Gastroesophageal sphincter (tissue), 4 donors: Measurements from ENCODE around the gene BANF2. TPM values are rescaled to one million over a fixed set of nuclear protein-coding genes. Genes with fewer than 3 reads are reported as not detected.

Source experiments
- ATAC-seq: fragments of 150-250 bp; one replicate; pipeline ENCODE4 v1.9.1; 2016; ENCODE audit warnings: mild to moderate bottlenecking, moderate library complexity
- H3K27ac ChIP-seq, 4 donors: fragments of 200-600 bp; sonication (generic) in 3 of 4; 1 replicate in 3 of 4; 2 replicates in 1 of 4; pipeline ENCODE4 v1.5.1; 2016 to 2019
- H3K27me3 ChIP-seq: fragments of 200-600 bp; sonication (generic); one replicate; pipeline ENCODE4 v1.5.1; 2019
- H3K36me3 ChIP-seq, 2 donors: fragments of 200-600 bp; sonication (generic); one replicate each; pipeline ENCODE4 v1.5.1; 2019; ENCODE audit warnings: control low read depth in 1 of 2
- H3K4me1 ChIP-seq, 3 donors: fragments of 200-600 bp; sonication (generic); 1 replicate in 2 of 3; 2 replicates in 1 of 3; pipeline ENCODE4 v1.5.1; 2016 to 2019; ENCODE audit warnings: control low read depth in 2 of 3
- H3K4me3 ChIP-seq, 2 donors: fragments of 200-600 bp; sonication (generic); one replicate each; pipeline ENCODE4 v1.5.1; 2019; ENCODE audit warnings: mild to moderate bottlenecking in 1 of 2, moderate library complexity in 1 of 2
- H3K9me3 ChIP-seq, 3 donors: fragments of 200-600 bp; sonication (generic); one replicate each; pipeline ENCODE4 v1.5.1; 2017 to 2019; ENCODE audit warnings: control low read depth in 2 of 3
- EP300 ChIP-seq: sonication (generic); formaldehyde crosslinking; IDR thresholded peaks from one replicate; pipeline ENCODE4 v1.6.1; 2017; ENCODE audit warnings: antibody characterized with exemption, mild to moderate bottlenecking
- POLR2A ChIP-seq, 2 donors: fragments of 450-650 bp; IDR thresholded peaks; one replicate each; pipeline ENCODE4 v1.6.1; 2017; ENCODE audit warnings: antibody characterized with exemption in 2 of 2, mild to moderate bottlenecking in 2 of 2, moderate library complexity in 1 of 2
- POLR2AphosphoS5 ChIP-seq: sonication (generic); formaldehyde crosslinking; IDR thresholded peaks from one replicate; pipeline ENCODE4 v1.6.1; 2017; ENCODE audit warnings: antibody characterized with exemption
- WGBS, 2 donors: methylation state at CpG; one replicate each; pipeline ENCODE4 v1.1.5; 2018; ENCODE audit warnings: low coverage in 1 of 2; 5-methylcytosine and 5-hydroxymethylcytosine counted together
- total RNA-seq, 4 donors: library from RNA; depleted of rRNA; stranded (reverse); fragments of >200 nt; gene quantifications; one replicate each; pipeline ENCODE4 v1.1.0, GENCODE V29; 2016
- TF ChIP-seq, protein P1 (sequence below), 4 experiments: fragments of 200-600 bp in 2 of 4; fragments of 450-650 bp in 2 of 4; sonication (generic) in 1 of 4; IDR thresholded peaks; one replicate each; pipeline ENCODE4 v1.5.1; 2017 to 2019; ENCODE audit warnings: antibody characterized with exemption in 4 of 4, mild to moderate bottlenecking in 2 of 4, moderate library complexity in 2 of 4

The BANF2 gene
- total RNA-seq, 4 donors from 2014 or later = not detected

DNA sequence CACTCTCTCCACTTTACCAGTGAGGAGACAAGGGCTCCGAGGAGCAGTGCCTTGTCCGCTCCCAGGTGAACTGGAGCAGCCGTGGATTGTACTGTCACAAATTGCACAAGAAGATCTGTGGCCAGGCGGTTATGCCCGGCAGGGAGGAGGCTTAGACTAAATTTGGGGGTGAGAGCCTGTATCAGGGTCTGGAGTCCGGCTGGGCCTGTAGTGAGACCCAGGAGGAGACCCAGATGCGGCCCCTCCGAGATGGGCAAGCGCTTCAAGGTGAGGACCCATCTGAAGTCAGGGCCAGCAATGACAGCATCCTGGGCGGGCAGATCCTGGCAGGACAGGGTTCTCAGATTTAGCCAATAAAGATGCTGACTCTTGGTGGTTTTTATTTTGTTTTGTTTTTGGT lies 27.6 kb downstream of the BANF2 start:
- no peak for ATAC-seq
- no peaks in the 10 kb centered on the region for H3K36me3 ChIP-seq

DNA sequence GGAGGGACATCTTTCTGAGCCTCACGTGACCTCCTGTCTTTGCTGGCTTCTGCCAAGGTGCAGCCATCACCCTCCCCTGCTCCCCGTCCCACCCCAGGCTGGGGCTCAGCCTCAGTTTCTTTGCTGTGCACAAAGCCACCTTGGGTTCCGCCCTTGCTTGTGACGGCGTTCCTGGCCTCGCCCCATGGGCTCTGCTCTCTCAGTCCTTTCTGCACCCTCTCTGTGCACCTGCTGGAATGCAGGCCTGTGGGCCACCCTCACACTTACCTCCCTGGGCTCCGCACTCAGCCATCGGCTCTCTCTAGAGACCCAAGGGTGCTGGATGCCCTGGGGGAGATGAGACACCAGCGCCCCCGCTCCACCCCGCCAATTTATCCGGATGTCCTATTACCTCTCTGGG lies 28.3 kb downstream of the BANF2 start:
- H3K9me3 ChIP-seq = no peaks in the 10 kb centered on the region
- no peaks in the 10 kb centered on the region for H3K27me3 ChIP-seq
- 86% methylated on average over 10 of the region's 12 CpGs; no CpG with 5 or more reads in 1 of the 2 donors for WGBS, 2 donors
- no peak overlapping the region for H3K27ac ChIP-seq
- H3K4me3 ChIP-seq = no peak overlapping the region
- no peaks in the 10 kb centered on the region for H3K36me3 ChIP-seq
- TF ChIP-seq POLR2AphosphoS5 = no peak
- no peak for TF ChIP-seq EP300
- TF ChIP-seq, protein P1, sequence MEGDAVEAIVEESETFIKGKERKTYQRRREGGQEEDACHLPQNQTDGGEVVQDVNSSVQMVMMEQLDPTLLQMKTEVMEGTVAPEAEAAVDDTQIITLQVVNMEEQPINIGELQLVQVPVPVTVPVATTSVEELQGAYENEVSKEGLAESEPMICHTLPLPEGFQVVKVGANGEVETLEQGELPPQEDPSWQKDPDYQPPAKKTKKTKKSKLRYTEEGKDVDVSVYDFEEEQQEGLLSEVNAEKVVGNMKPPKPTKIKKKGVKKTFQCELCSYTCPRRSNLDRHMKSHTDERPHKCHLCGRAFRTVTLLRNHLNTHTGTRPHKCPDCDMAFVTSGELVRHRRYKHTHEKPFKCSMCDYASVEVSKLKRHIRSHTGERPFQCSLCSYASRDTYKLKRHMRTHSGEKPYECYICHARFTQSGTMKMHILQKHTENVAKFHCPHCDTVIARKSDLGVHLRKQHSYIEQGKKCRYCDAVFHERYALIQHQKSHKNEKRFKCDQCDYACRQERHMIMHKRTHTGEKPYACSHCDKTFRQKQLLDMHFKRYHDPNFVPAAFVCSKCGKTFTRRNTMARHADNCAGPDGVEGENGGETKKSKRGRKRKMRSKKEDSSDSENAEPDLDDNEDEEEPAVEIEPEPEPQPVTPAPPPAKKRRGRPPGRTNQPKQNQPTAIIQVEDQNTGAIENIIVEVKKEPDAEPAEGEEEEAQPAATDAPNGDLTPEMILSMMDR (IDR thresholded peaks at IDR 0.05) = no peak
- TF ChIP-seq POLR2A (IDR thresholded peaks at IDR 0.05) = no peak
- H3K4me1 ChIP-seq = peaks cover 0 to 2% (median 0%) of the 10 kb centered on the region in 3 donors
- no peak for ATAC-seq

More for the DNA sequence above, 27.6 kb downstream of the BANF2 start:
- no peaks in the 10 kb centered on the region for H3K4me1 ChIP-seq
- H3K9me3 ChIP-seq = no peaks in the 10 kb centered on the region
- WGBS, 2 donors = 93% methylated on average over 3 to 7 of the region's 10 CpGs
- H3K27ac ChIP-seq = no peak overlapping the region
- H3K4me3 ChIP-seq = no peak overlapping the region
- TF ChIP-seq EP300 (no peak), POLR2AphosphoS5 (no peak), POLR2A (IDR thresholded peaks at IDR 0.05) (no peak)
- TF ChIP-seq, protein P1 (IDR thresholded peaks at IDR 0.05) = no peak
- no peaks in the 10 kb centered on the region for H3K27me3 ChIP-seq

DNA sequence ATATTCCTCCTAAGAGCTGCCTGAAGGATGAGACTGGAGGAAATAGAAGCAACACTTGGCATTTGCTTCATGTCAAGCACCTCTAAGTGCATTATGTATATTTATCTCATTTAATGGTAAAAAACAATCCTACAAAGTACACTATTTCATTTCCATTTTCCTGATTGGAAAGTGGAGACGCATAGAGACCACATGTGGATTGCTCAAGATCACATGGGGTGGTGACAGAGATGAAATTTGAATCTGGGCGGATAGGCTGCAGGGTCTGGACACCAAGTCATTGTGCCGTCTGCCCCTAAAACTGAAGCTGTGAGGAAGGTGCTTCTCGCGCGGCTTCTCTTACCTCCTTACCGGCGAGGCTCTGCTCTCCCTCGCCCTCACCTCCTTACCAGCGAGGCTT lies 30.3 kb downstream of the BANF2 start:
- H3K27me3 ChIP-seq = no peaks in the 10 kb centered on the region
- no peak overlapping the region for H3K27ac ChIP-seq
- 85 to 96% methylated on average over 4 to 10 of the region's 10 CpGs for WGBS, 2 donors
- no peak for TF ChIP-seq EP300
- TF ChIP-seq, protein P1 (IDR thresholded peaks at IDR 0.05) = no peak
- TF ChIP-seq POLR2A (IDR thresholded peaks at IDR 0.05) = no peak
- no peak for TF ChIP-seq POLR2AphosphoS5
- no peaks in the 10 kb centered on the region for H3K36me3 ChIP-seq
- H3K9me3 ChIP-seq = no peaks in the 10 kb centered on the region
- H3K4me1 ChIP-seq = peaks cover 0 to 20% (median 0%) of the 10 kb centered on the region in 3 donors
- ATAC-seq = no peak
- no peak overlapping the region for H3K4me3 ChIP-seq

DNA sequence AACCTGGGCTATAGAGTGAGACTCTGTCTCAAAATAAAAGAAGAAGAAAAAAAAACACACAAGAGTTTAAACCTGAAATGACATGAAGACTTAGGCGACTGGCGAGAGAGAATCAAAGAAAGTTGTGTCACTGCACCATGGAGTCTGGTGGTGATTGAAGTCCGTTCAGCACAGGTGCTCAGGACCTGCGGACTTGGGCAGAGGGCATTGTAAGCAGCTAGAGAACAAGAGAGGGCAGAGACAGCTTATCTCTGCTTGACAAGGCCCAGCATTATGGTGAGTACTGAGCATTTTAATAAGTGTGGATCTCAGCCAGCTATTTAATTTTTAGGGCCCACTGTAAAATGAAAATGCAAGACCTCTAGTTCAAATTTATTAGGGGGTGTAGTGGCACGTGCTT lies 31.5 kb downstream of the BANF2 start:
- no peaks in the 10 kb centered on the region for H3K36me3 ChIP-seq
- H3K9me3 ChIP-seq = peaks cover 0 to 3% (median 0%) of the 10 kb centered on the region in 3 donors
- 98 to 100% methylated on average over 5 of the region's 5 CpGs for WGBS, 2 donors
- TF ChIP-seq POLR2A (IDR thresholded peaks at IDR 0.05) (no peak), POLR2AphosphoS5 (no peak), EP300 (no peak)
- TF ChIP-seq, protein P1 (IDR thresholded peaks at IDR 0.05) = no peak
- H3K4me1 ChIP-seq = peaks cover 0 to 20% (median 0%) of the 10 kb centered on the region in 3 donors
- no peak overlapping the region for H3K4me3 ChIP-seq
- ATAC-seq = no peak
- no peaks in the 10 kb centered on the region for H3K27me3 ChIP-seq
- H3K27ac ChIP-seq = no peak overlapping the region

DNA sequence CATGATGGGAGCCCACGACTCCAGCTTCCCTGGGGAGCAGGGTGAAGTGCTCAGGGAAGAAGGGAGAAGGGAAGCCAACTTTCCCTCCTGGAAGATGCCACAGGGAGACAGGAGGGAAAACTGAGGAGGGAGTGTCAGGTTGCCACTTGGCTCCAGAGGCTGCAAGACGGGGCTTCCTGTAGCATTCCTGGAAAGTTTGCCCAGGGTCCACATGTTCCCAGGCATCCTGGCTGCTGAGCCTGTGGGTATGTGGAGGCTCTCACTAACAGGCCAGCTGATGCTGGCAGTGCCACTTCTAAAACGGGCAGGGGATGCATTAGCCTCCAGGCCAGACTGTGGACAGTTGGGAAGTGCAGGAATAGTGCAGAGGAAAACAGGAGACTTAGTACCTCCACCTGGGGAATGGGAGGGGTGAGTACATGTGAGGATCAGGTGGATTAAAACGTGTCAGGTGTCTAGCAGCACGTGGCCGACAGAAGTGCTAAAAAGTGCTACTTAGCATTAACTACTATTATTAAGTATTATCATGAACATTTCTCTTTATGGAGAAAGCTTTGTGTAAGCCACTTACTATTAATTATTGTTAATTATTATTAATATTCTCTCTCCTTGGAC lies 33.2 kb downstream of the BANF2 start:
- WGBS, 2 donors = 86 to 87% methylated on average over 3 to 4 of the region's 6 CpGs

More for the DNA sequence above, 33.2 kb downstream of the BANF2 start:
- no peak for ATAC-seq
- peaks cover 0 to 20% (median 0%) of the 10 kb centered on the region in 3 donors for H3K4me1 ChIP-seq
- peaks cover 0 to 3% (median 0%) of the 10 kb centered on the region in 3 donors for H3K9me3 ChIP-seq
- TF ChIP-seq POLR2AphosphoS5 = no peak
- TF ChIP-seq POLR2A (IDR thresholded peaks at IDR 0.05) = no peak
- TF ChIP-seq EP300 = no peak
- H3K27me3 ChIP-seq = no peaks in the 10 kb centered on the region
- no peak overlapping the region for H3K4me3 ChIP-seq
- H3K36me3 ChIP-seq = no peaks in the 10 kb centered on the region
- H3K27ac ChIP-seq = no peak overlapping the region
